ENCODE results near the gene FOXP1. TPM values are rescaled to one million over a fixed set of nuclear protein-coding genes. Genes with fewer than 3 reads are reported as not detected.

The FOXP1 gene
- total RNA-seq, 2 donors from 2014 or later = 41.7 to 94.3 TPM

DNA sequence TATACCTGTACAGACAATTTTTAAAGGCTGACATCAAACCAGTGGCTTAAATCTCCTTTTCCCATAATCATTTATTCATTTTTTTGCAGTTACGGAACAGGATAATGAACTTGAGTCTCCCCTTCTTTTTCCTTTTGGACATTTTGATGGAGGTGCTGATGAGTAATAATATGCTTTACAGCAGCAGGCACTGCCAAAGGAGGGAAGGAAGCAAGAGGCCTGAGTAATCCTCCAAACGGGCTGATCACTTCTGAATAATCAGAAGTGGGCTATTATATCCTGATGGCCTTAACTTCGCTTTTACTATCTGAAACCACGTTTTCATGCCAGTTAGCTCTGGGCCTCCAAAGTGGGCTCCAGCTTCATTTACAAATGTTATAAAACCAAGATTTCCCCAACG lies 527.2 kb downstream of the FOXP1 start:
- Histone ChIP-seq H3K9me3 (ENCODE audit: control insufficient read depth, low read length) (no peaks in the 10 kb centered on the region), H3K36me3 (ENCODE audit: control insufficient read depth, insufficient read depth, low read length) (peaks cover 4% of the 10 kb centered on the region), H3K9ac (ENCODE audit: extremely low read depth, low read length, poor library complexity, severe bottlenecking) (no peak overlapping the region), H3K27ac (ENCODE audit: low read depth, low read length) (no peak overlapping the region), H3K27me3 (ENCODE audit: control insufficient read depth, insufficient read depth, low read length, poor library complexity, severe bottlenecking) (no peaks in the 10 kb centered on the region), H3K4me3 (ENCODE audit: low read length) (no peak overlapping the region), H3K4me1 (ENCODE audit: control insufficient read depth, insufficient read depth, low read length) (peaks cover 9% of the 10 kb centered on the region)
- no peak overlapping the region for H3K27ac Mint-ChIP-seq
- H3K4me1 Mint-ChIP-seq = peaks cover 73% of the 10 kb centered on the region
- no peaks in the 10 kb centered on the region for H3K9me3 Mint-ChIP-seq
- H3K36me3 Mint-ChIP-seq (ENCODE audit: low read depth) = peaks cover 23% of the 10 kb centered on the region
- H3K27me3 Mint-ChIP-seq (ENCODE audit: insufficient read depth) = no peaks in the 10 kb centered on the region
- no peak for DNase-seq
- no peak overlapping the region for H3K4me3 Mint-ChIP-seq
- TF ChIP-seq, protein P1, sequence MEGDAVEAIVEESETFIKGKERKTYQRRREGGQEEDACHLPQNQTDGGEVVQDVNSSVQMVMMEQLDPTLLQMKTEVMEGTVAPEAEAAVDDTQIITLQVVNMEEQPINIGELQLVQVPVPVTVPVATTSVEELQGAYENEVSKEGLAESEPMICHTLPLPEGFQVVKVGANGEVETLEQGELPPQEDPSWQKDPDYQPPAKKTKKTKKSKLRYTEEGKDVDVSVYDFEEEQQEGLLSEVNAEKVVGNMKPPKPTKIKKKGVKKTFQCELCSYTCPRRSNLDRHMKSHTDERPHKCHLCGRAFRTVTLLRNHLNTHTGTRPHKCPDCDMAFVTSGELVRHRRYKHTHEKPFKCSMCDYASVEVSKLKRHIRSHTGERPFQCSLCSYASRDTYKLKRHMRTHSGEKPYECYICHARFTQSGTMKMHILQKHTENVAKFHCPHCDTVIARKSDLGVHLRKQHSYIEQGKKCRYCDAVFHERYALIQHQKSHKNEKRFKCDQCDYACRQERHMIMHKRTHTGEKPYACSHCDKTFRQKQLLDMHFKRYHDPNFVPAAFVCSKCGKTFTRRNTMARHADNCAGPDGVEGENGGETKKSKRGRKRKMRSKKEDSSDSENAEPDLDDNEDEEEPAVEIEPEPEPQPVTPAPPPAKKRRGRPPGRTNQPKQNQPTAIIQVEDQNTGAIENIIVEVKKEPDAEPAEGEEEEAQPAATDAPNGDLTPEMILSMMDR (conservative IDR thresholded peaks at IDR 0.05) = no peak
- WGBS, 2 experiments (ENCODE audit: insufficient coverage in 1 of 2, insufficient read length in 1 of 2) = 70% methylated on average over 5 of the region's 5 CpGs; no CpG with 5 or more reads in 1 of the 2 experiments

DNA sequence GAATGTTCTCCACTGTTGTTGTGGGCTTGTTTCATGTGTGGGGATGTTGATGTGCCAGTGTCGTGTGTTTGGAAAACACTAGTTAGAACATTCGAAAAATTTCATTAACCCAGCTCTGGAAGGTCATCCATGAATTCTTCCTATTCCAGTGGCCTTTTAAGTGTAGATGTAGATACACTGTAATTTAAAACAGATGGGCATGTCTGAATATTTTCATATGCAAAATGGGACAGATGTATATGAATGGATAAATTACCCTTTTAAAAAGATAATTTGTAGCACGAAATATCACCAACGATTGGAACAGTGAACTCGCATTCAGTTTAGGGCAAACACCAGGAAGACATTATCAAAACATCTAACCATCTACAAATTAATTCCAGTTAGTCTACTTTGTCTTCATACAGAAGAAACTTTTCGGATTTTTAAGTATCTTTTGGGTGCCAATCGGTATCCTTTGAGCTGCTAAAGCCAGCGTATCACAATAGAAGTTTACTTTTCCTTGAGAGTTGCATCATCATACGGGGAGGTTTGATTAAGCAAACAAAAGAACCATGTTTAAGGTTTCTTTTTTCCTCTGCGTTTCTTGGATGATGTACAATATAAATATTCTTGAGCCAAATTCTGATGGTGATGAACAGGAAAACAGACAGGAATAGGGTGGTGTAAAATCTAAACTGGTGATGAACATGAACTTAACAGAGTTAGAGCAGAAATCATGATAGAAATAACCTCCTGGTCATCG lies 528.1 kb downstream of the FOXP1 start:
- H3K9me3 ChIP-seq (ENCODE audit: control insufficient read depth, low read length) = no peaks in the 10 kb centered on the region
- Mint-ChIP-seq H3K9me3 (no peaks in the 10 kb centered on the region), H3K36me3 (ENCODE audit: low read depth) (peaks cover 27% of the 10 kb centered on the region), H3K27ac (no peak overlapping the region), H3K4me1 (peaks cover 73% of the 10 kb centered on the region), H3K27me3 (ENCODE audit: insufficient read depth) (no peaks in the 10 kb centered on the region), H3K4me3 (no peak overlapping the region)
- peaks cover 4% of the 10 kb centered on the region for H3K36me3 ChIP-seq (ENCODE audit: control insufficient read depth, insufficient read depth, low read length)
- peaks cover 7% of the 10 kb centered on the region for H3K4me1 ChIP-seq (ENCODE audit: control insufficient read depth, insufficient read depth, low read length)
- 83 to 92% methylated on average over 7 to 11 of the region's 11 CpGs for whole genome bisulfite sequencing, 2 experiments (ENCODE audit: insufficient coverage in 1 of 2, insufficient read length in 1 of 2)
- H3K4me3 ChIP-seq (ENCODE audit: low read length) = no peak overlapping the region
- no peak for DNase-seq
- no peaks in the 10 kb centered on the region for H3K27me3 ChIP-seq (ENCODE audit: control insufficient read depth, insufficient read depth, low read length, poor library complexity, severe bottlenecking)
- TF ChIP-seq, protein P1 (conservative IDR thresholded peaks at IDR 0.05) = no peak
- no peak overlapping the region for H3K27ac ChIP-seq (ENCODE audit: low read depth, low read length)
- no peak overlapping the region for H3K9ac ChIP-seq (ENCODE audit: extremely low read depth, low read length, poor library complexity, severe bottlenecking)

DNA sequence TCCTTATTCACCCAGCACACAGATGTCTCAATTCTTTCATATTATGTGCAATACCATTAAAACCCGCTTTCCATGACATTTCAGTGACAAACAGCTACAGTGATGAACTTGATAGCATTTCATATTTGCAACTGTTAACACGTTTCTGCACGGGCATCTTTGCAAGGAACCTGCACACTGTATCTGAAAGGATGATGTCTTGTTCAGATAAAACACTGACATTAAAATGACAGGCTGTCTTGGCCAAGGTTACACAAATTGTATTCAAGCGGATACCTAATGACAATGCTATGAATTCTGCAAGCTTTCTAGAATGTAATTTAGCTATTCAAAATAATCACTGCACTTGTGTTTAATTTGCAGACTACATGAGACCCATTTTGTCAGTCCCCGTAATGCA lies 529.2 kb downstream of the FOXP1 start:
- no peak for DNase-seq
- H3K27ac Mint-ChIP-seq = no peak overlapping the region
- no peak overlapping the region for H3K27ac ChIP-seq (ENCODE audit: low read depth, low read length)
- H3K9me3 ChIP-seq (ENCODE audit: control insufficient read depth, low read length) = no peaks in the 10 kb centered on the region
- H3K4me3 ChIP-seq (ENCODE audit: low read length) = no peak overlapping the region
- no peaks in the 10 kb centered on the region for H3K9me3 Mint-ChIP-seq
- peaks cover 27% of the 10 kb centered on the region for H3K36me3 Mint-ChIP-seq (ENCODE audit: low read depth)
- H3K9ac ChIP-seq (ENCODE audit: extremely low read depth, low read length, poor library complexity, severe bottlenecking) = no peak overlapping the region
- no peaks in the 10 kb centered on the region for H3K27me3 ChIP-seq (ENCODE audit: control insufficient read depth, insufficient read depth, low read length, poor library complexity, severe bottlenecking)
- TF ChIP-seq, protein P1 (conservative IDR thresholded peaks at IDR 0.05) = no peak
- H3K4me1 ChIP-seq (ENCODE audit: control insufficient read depth, insufficient read depth, low read length) = peaks cover 14% of the 10 kb centered on the region
- peaks cover 73% of the 10 kb centered on the region for H3K4me1 Mint-ChIP-seq
- H3K27me3 Mint-ChIP-seq (ENCODE audit: insufficient read depth) = no peaks in the 10 kb centered on the region
- 92 to 100% methylated on average over 4 to 5 of the region's 5 CpGs for WGBS, 2 experiments (ENCODE audit: insufficient coverage in 1 of 2, insufficient read length in 1 of 2)
- H3K4me3 Mint-ChIP-seq = no peak overlapping the region
- peaks cover 4% of the 10 kb centered on the region for H3K36me3 ChIP-seq (ENCODE audit: control insufficient read depth, insufficient read depth, low read length)
